ENCODE data around the gene SEH1L. TPM values are rescaled to one million over a fixed set of nuclear protein-coding genes. Genes with fewer than 3 reads are reported as not detected.

SEH1L gene
- total RNA-seq, 1 donor = 56.6 TPM

DNA sequence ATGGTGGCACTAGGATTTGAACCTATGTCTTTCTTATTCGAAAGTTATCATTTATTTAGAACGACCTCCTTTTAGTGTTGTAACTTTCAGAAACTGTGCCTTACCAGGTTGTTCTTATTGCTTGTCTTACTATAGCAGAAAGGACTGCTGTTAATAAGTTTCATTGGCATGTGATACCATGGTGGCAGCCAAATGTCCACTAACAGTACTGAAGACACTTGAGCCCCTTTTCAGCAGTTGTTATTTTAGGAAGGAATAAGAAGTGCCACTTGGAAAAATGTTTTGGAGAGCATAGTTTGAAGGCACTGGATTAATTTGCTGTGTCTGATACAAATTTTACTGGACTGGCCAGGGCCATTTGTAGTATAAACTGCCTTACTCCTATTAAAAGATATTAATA is 81.1 kb downstream of the SEH1L start:
- DNase-seq (ENCODE audit: low read depth) = no peak
- no peak overlapping the region for H3K4me3 ChIP-seq (ENCODE audit: low read depth, low read length)
- TF ChIP-seq, protein P1, sequence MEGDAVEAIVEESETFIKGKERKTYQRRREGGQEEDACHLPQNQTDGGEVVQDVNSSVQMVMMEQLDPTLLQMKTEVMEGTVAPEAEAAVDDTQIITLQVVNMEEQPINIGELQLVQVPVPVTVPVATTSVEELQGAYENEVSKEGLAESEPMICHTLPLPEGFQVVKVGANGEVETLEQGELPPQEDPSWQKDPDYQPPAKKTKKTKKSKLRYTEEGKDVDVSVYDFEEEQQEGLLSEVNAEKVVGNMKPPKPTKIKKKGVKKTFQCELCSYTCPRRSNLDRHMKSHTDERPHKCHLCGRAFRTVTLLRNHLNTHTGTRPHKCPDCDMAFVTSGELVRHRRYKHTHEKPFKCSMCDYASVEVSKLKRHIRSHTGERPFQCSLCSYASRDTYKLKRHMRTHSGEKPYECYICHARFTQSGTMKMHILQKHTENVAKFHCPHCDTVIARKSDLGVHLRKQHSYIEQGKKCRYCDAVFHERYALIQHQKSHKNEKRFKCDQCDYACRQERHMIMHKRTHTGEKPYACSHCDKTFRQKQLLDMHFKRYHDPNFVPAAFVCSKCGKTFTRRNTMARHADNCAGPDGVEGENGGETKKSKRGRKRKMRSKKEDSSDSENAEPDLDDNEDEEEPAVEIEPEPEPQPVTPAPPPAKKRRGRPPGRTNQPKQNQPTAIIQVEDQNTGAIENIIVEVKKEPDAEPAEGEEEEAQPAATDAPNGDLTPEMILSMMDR (IDR thresholded peaks at IDR 0.05; ENCODE audit: insufficient read depth, low read depth, low read length) = no peak

DNA sequence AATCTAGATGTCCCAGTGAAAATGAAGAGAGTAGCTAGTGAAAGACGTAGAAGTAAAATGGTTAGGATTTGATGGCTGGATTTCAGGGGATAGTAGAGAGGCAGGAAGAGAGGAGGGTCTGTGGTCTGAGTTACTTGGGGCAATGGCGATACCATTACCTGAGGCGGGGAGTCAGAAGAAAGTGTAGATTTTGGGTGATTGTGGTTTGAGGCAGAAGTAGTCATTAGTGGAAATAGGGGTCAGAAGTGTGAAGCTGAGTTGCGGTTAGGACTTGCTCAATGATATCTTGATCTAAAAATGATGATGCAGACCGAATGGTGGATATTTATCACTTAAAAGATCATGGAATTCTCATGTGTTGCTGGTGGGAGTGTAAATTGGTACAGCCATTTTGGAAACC is 84.4 kb downstream of the SEH1L start:
- TF ChIP-seq, protein P1 (IDR thresholded peaks at IDR 0.05; ENCODE audit: insufficient read depth, low read depth, low read length) = no peak
- DNase-seq (ENCODE audit: low read depth) = no peak

DNA sequence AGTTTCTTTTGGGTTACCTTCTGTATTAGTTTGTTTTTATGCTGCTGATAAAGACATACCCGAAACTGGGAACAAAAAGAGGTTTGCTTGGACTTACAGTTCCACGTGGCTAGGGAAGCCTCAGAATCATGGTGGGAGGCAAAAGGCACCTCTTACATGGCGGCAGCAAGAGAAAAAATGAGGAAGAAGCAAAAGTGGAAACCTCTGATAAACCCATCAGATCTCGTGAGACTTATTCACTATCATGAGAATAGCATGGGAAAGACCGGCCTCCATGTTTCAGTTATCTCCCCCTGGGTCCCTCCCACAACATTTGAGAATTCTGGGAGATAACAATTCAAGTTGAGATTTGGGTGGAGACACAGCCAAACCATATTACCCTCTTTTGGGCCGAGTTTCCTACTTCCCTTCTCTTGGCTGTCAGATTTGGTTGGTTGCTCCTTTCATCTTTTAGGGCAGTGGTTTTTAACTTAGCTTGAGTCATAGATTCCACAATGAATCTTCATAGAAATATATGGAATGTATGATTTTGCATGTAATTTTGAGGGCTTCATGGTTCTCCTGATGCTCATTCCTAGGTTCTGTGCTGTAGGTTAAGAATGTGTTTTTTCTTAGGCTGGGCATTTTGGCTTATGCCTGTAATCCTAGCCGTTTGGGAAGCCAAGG is 87.6 kb downstream of the SEH1L start:
- TF ChIP-seq, protein P1 (IDR thresholded peaks at IDR 0.05; ENCODE audit: insufficient read depth, low read depth, low read length) = no peak
- DNase-seq (ENCODE audit: low read depth) = no peak
- H3K4me3 ChIP-seq (ENCODE audit: low read depth, low read length) = no peak overlapping the region

More for the DNA sequence above, 84.4 kb downstream of the SEH1L start:
- H3K4me3 ChIP-seq (ENCODE audit: low read depth, low read length) = no peak overlapping the region

- DNase-seq (ENCODE audit: low read depth) = peak; percentile 49
- TF ChIP-seq, protein P1 (IDR thresholded peaks at IDR 0.05; ENCODE audit: insufficient read depth, low read depth, low read length) = no peak
- no peak overlapping the region for H3K4me3 ChIP-seq (ENCODE audit: low read depth, low read length)
These were observed 89.0 kb downstream of the SEH1L start for GRCh38 chr18:13036622-13037320.

Other genes starting within 250 kb of the SEH1L start
- gene CEP76, start 245.3 kb upstream of the SEH1L start, total RNA-seq = 9.0 and 12.5 TPM in 2 replicates
- 65.7 and 66.9 TPM in 2 replicates for gene PSMG2, start 245.0 kb upstream of the SEH1L start, total RNA-seq
- gene PTPN2, start 63.8 kb upstream of the SEH1L start, total RNA-seq = 19.3 and 31.1 TPM in 2 replicates
- 34.1 and 40.6 TPM in 2 replicates for gene CEP192, start 43.4 kb downstream of the SEH1L start, total RNA-seq

Measured in fibroblast of villous mesenchyme (primary cell).